ENCODE measurements around the gene SH3RF2. TPM values are rescaled to one million over a fixed set of nuclear protein-coding genes. Genes with fewer than 3 reads are reported as not detected.
"Not testable (repeated sequence)": the region's sequence is repeated elsewhere in the genome, so short reads cannot be mapped to it uniquely, and the experiment has no call there.

The SH3RF2 gene
- total and polyA plus RNA-seq, 9 donors: 0.30 to 6.5 (median 0.81) TPM

DNA sequence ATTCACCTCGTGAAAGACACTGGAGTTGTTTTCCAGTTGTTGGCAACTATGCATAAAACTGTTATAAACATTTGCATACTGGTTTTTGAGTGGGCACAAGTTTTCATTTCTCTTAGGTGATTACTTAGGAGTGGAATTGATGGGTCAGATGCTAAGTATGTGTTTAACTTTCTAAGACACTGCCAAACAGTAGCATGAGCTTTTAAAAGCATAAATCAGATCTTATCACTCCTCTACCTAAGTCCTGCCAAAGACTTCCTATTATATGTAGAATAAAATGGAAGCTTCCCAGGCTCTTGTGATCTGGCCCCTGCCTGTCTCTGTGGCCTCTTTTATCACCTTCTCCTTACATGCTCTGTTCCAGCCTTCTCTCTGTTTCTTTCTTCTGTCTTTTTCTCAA lies 72.6 kb downstream of the SH3RF2 start:
- DNase-seq: no peak
- no peak overlapping the region for H3K27ac ChIP-seq
- no peaks in the 10 kb centered on the region for H3K27me3 ChIP-seq
- 74 to 82% (median 79%) methylated on average over 1 of the region's 1 CpG for WGBS, 3 donors
- intact Hi-C loops (cut with DNase I): no loop called here
- TF ChIP-seq EP300 (IDR thresholded peaks at IDR 0.05) (no peak), POLR2A (IDR thresholded peaks at IDR 0.05) (no peak)
- TF ChIP-seq, protein P1, sequence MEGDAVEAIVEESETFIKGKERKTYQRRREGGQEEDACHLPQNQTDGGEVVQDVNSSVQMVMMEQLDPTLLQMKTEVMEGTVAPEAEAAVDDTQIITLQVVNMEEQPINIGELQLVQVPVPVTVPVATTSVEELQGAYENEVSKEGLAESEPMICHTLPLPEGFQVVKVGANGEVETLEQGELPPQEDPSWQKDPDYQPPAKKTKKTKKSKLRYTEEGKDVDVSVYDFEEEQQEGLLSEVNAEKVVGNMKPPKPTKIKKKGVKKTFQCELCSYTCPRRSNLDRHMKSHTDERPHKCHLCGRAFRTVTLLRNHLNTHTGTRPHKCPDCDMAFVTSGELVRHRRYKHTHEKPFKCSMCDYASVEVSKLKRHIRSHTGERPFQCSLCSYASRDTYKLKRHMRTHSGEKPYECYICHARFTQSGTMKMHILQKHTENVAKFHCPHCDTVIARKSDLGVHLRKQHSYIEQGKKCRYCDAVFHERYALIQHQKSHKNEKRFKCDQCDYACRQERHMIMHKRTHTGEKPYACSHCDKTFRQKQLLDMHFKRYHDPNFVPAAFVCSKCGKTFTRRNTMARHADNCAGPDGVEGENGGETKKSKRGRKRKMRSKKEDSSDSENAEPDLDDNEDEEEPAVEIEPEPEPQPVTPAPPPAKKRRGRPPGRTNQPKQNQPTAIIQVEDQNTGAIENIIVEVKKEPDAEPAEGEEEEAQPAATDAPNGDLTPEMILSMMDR (IDR thresholded peaks at IDR 0.05): no peak
- H3K4me1 ChIP-seq (ENCODE audit: insufficient read depth): no peaks in the 10 kb centered on the region
- no peak overlapping the region for H3K4me3 ChIP-seq
- H3K36me3 ChIP-seq: no peaks in the 10 kb centered on the region
- H3K9me3 ChIP-seq: peaks cover 0 to 2% of the 10 kb centered on the region in 2 donors

DNA sequence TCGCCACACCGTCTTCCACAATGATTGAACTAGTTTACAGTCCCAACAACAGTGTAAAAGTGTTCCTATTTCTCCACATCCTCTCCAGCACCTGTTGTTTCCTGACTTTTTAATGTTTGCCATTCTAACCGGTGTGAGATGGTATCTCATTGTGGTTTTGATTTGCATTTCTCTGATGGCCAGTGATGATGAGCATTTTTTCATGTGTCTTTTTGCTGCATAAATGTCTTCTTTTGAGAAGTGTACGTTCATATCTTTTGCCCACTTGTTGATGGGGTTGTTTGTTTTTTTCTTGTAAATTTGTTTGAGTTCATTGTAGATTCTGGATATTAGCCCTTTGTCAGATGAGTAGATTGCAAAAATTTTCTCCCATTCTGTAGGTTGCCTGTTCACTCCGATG lies 74.1 kb downstream of the SH3RF2 start:
- H3K4me1 ChIP-seq (ENCODE audit: insufficient read depth); H3K4me3 ChIP-seq; H3K36me3 ChIP-seq; intact Hi-C loops (cut with DNase I); H3K27ac ChIP-seq; H3K27me3 ChIP-seq; DNase-seq; H3K9me3 ChIP-seq: not testable (repeated sequence)
- 82 to 98% (median 85%) methylated on average over 5 of the region's 5 CpGs for WGBS, 3 donors

DNA sequence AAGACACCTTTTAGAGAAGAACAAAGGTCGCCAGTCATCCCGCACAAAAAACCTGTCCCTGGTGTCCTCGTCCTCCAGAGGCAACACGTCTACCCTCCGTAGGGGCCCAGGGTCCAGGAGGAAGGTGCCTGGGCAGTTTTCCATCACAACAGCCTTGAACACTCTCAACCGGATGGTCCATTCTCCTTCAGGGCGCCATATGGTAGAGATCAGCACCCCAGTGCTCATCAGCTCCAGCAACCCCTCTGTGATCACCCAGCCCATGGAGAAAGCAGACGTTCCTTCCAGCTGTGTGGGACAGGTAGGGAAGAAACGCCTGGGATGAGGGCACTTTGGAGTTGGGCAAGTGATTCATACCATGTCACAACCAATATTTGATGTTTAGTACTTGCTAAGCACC lies 77.4 kb downstream of the SH3RF2 start:
- H3K27ac ChIP-seq: no peak overlapping the region
- TF ChIP-seq EP300 (IDR thresholded peaks at IDR 0.05) (no peak), POLR2A (IDR thresholded peaks at IDR 0.05) (no peak)
- TF ChIP-seq, protein P1 (IDR thresholded peaks at IDR 0.05): no peak
- no peak overlapping the region for H3K4me3 ChIP-seq
- no peaks in the 10 kb centered on the region for H3K36me3 ChIP-seq
- 77 to 87% (median 80%) methylated on average over 9 of the region's 9 CpGs for WGBS, 3 donors
- no peaks in the 10 kb centered on the region for H3K27me3 ChIP-seq
- H3K9me3 ChIP-seq: no peaks in the 10 kb centered on the region
- intact Hi-C loops (cut with DNase I): no loop called here
- no peak for DNase-seq
- H3K4me1 ChIP-seq (ENCODE audit: insufficient read depth): no peaks in the 10 kb centered on the region

DNA sequence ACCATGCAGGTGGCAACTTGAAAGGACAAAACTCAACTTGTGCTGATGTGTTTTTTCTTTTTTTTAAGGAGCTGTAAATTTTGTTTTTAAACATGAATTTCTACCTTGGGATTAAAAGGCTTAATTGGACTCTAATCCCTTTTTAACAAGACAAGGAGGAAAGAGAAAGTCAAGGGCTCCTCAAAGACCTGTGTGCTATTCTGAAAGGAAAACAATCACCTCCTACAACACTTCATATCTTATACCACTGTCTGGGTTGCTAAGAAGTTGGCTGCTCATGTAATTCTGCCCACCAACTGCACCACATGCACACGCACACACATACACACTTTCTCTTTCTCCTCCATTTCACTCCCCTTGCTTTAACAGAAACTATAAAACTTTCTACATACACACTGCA lies 78.6 kb downstream of the SH3RF2 start:
- H3K9me3 ChIP-seq: no peaks in the 10 kb centered on the region
- WGBS, 3 donors: 61 to 79% (median 67%) methylated on average over 1 of the region's 1 CpG
- no peaks in the 10 kb centered on the region for H3K27me3 ChIP-seq
- intact Hi-C loops (cut with DNase I): no loop called here
- H3K4me3 ChIP-seq: no peak overlapping the region
- no peak for DNase-seq
- TF ChIP-seq EP300 (IDR thresholded peaks at IDR 0.05) (no peak), POLR2A (IDR thresholded peaks at IDR 0.05) (no peak)
- TF ChIP-seq, protein P1 (IDR thresholded peaks at IDR 0.05): no peak
- no peak overlapping the region for H3K27ac ChIP-seq
- no peaks in the 10 kb centered on the region for H3K4me1 ChIP-seq (ENCODE audit: insufficient read depth)
- H3K36me3 ChIP-seq: no peaks in the 10 kb centered on the region

DNA sequence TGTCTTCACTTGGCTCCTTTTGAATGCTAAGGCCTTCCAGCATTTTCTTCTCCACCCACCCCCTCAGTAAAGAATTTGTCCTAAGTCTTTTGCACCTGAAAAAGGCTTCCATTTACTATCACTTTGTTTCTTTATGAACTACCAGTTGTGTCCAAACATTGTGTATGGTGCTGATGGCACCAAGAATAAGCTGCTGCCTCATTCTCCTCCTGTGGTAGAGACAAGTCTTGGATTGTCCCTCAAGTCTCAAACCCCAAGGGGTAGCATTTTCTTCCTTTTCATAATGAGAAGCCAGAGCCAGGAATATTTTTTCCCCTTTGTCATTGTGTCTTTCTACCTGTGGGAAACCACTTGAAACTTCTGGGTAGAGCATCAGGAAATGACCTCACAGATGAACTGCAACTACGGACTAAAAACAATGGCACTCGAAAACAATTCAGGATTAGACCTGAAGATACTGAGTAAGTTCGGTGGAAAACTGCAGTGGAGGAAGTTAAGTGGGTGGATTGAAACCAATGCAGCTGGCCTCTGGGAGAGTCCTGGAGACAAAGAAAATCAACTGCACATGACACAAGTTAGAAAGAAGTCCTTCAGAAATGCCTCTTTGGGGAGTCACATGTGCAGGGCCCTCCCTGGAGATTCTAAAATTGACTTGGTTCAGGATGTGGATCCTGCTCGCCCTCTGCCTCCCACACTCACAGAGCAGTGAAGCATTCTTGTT lies 80.5 kb downstream of the SH3RF2 start:
- H3K4me3 ChIP-seq: no peak overlapping the region
- no peaks in the 10 kb centered on the region for H3K9me3 ChIP-seq
- 75 to 81% (median 76%) methylated on average over 4 of the region's 4 CpGs for WGBS, 3 donors
- no peaks in the 10 kb centered on the region for H3K27me3 ChIP-seq
- H3K36me3 ChIP-seq: no peaks in the 10 kb centered on the region
- DNase-seq: no peak
- no peaks in the 10 kb centered on the region for H3K4me1 ChIP-seq (ENCODE audit: insufficient read depth)
- TF ChIP-seq, protein P1 (IDR thresholded peaks at IDR 0.05): no peak
- no peak for TF ChIP-seq POLR2A (IDR thresholded peaks at IDR 0.05)
- TF ChIP-seq EP300 (IDR thresholded peaks at IDR 0.05): no peak
- H3K27ac ChIP-seq: no peak overlapping the region
- intact Hi-C loops (cut with DNase I): no loop called here

Data from ovary (tissue), 9 donors.